NCI-H748 treated with DMSO at 0.1 percent for 48 hours (cell line): ENCODE results near the gene PPFIBP1.

Source experiments
- DNase-seq: peaks from one replicate; lab custom pipeline; 2025; lab: John Stamatoyannopoulos, UW

Gene PPFIBP1

GRCh38 chr12:27667540-27667939, 143.5 kb downstream of the PPFIBP1 start:
- DNase-seq, result no peak

- no peak for DNase-seq
Observed at GRCh38 chr12:27672051-27672450, 148.0 kb downstream of the PPFIBP1 start.

GRCh38 chr12:27672643-27673042, 148.6 kb downstream of the PPFIBP1 start:
- DNase-seq, result no peak

- DNase-seq, result no peak
Observed at GRCh38 chr12:27673101-27673718, 149.2 kb downstream of the PPFIBP1 start.

- DNase-seq, result no peak
Observed at GRCh38 chr12:27674989-27675388, 151.0 kb downstream of the PPFIBP1 start.

GRCh38 chr12:27680619-27681018, 156.6 kb downstream of the PPFIBP1 start:
- DNase-seq, result no peak

- no peak for DNase-seq
Observed at GRCh38 chr12:27682534-27682933, 158.5 kb downstream of the PPFIBP1 start.

GRCh38 chr12:27685274-27685673, 161.3 kb downstream of the PPFIBP1 start:
- DNase-seq, result no peak

- DNase-seq, result no peak
Observed at GRCh38 chr12:27686147-27686546, 162.1 kb downstream of the PPFIBP1 start.

GRCh38 chr12:27688671-27689070, 164.7 kb downstream of the PPFIBP1 start:
- no peak for DNase-seq

GRCh38 chr12:27689558-27690180, 165.7 kb downstream of the PPFIBP1 start:
- DNase-seq, result no peak

- no peak for DNase-seq
Observed at GRCh38 chr12:27693403-27693802, 169.4 kb downstream of the PPFIBP1 start.

GRCh38 chr12:27695556-27696292, 171.7 kb downstream of the PPFIBP1 start:
- no peak for DNase-seq

GRCh38 chr12:27696293-27696652, 172.3 kb downstream of the PPFIBP1 start, which contains the start of gene REP15:
TSS of gene REP15 (plus strand) at chr12:27696447. CDS start at chr12:27696563, 116 bp downstream.
- DNase-seq, result no peak

GRCh38 chr12:27696864-27697564, 173.0 kb downstream of the PPFIBP1 start:
- no peak for DNase-seq

- DNase-seq, result no peak
Observed at GRCh38 chr12:27703720-27704452, 179.9 kb downstream of the PPFIBP1 start.

- no peak for DNase-seq
Observed at GRCh38 chr12:27705263-27705662, 181.3 kb downstream of the PPFIBP1 start.

GRCh38 chr12:27707216-27707615, 183.2 kb downstream of the PPFIBP1 start:
- no peak for DNase-seq

GRCh38 chr12:27709212-27709931, 185.4 kb downstream of the PPFIBP1 start:
- no peak for DNase-seq

- no peak for DNase-seq
Observed at GRCh38 chr12:27709932-27710591, 186.1 kb downstream of the PPFIBP1 start.
